DMS53 treated with DMSO at 0.1 percent for 48 hours (cell line): ENCODE measurements around the gene QPRT.
"Not testable (repeated sequence)": the region's sequence is repeated elsewhere in the genome, so short reads cannot be mapped to it uniquely, and the experiment has no call there.

Experiments used
- DNase-seq: peaks from one replicate; lab custom pipeline; 2025; ENCODE audit not compliant: unreplicated experiment; lab: John Stamatoyannopoulos, UW

Gene QPRT

GRCh38 chr16:29692606-29693005 lies 13.6 kb downstream of the QPRT start:
- not testable (repeated sequence) for DNase-seq

- no peak for DNase-seq
Measured at GRCh38 chr16:29694384-29695195, 15.6 kb downstream of the QPRT start.

- not testable (repeated sequence) for DNase-seq
Measured at GRCh38 chr16:29695675-29696074, 16.7 kb downstream of the QPRT start.

GRCh38 chr16:29696881-29697331 lies 17.9 kb downstream of the QPRT start:
- no peak for DNase-seq

- no peak for DNase-seq
Measured at GRCh38 chr16:29697391-29697790, 18.4 kb downstream of the QPRT start.

GRCh38 chr16:29698042-29698441 lies 19.1 kb downstream of the QPRT start:
- no peak for DNase-seq

- no peak for DNase-seq
Measured at GRCh38 chr16:29698484-29699323, 19.7 kb downstream of the QPRT start.

- no peak for DNase-seq
Measured at GRCh38 chr16:29699324-29700219, 20.6 kb downstream of the QPRT start.

GRCh38 chr16:29700253-29700987 lies 21.4 kb downstream of the QPRT start:
- DNase-seq: peak; percentile 54

- no peak for DNase-seq
Measured at GRCh38 chr16:29701214-29701555, 22.2 kb downstream of the QPRT start.

GRCh38 chr16:29702269-29702668 lies 23.3 kb downstream of the QPRT start:
- DNase-seq: no peak

- no peak for DNase-seq
Measured at GRCh38 chr16:29705030-29705429, 26.1 kb downstream of the QPRT start.

- DNase-seq: not testable (repeated sequence)
Measured at GRCh38 chr16:29707160-29707559, 28.2 kb downstream of the QPRT start.

- no peak for DNase-seq
Measured at GRCh38 chr16:29708917-29709600, 30.1 kb downstream of the QPRT start.

GRCh38 chr16:29709657-29710056 lies 30.7 kb downstream of the QPRT start:
- DNase-seq: not testable (repeated sequence)

GRCh38 chr16:29710227-29711219 lies 31.5 kb downstream of the QPRT start:
- DNase-seq: peak; percentile 31

GRCh38 chr16:29712809-29713208 lies 33.8 kb downstream of the QPRT start:
- DNase-seq: no peak

- DNase-seq: no peak
Measured at GRCh38 chr16:29714396-29714795, 35.4 kb downstream of the QPRT start.

- DNase-seq: no peak
Measured at GRCh38 chr16:29714972-29715371, 36.0 kb downstream of the QPRT start.
